ENCODE results near the gene PLXNB3.

Gene PLXNB3

GRCh38 chrX:153782313-153782712, 18.3 kb downstream of the PLXNB3 start:
- DNase-seq (ENCODE audit: low read depth) = no peak
- peak; percentile 17 for TF ChIP-seq CTCF (IDR thresholded peaks at IDR 0.05; ENCODE audit: insufficient read depth, low read depth, low read length, missing control alignments)
- no peak overlapping the region for H3K4me3 ChIP-seq (ENCODE audit: low read length)

- TF ChIP-seq CTCF (IDR thresholded peaks at IDR 0.05; ENCODE audit: insufficient read depth, low read depth, low read length, missing control alignments) = no peak
- no peak overlapping the region for H3K4me3 ChIP-seq (ENCODE audit: low read length)
- DNase-seq (ENCODE audit: low read depth) = no peak
Observed at GRCh38 chrX:153782871-153783270, 18.8 kb downstream of the PLXNB3 start.

GRCh38 chrX:153783378-153784013, 19.4 kb downstream of the PLXNB3 start:
- TF ChIP-seq CTCF (IDR thresholded peaks at IDR 0.05; ENCODE audit: insufficient read depth, low read depth, low read length, missing control alignments) = no peak
- H3K4me3 ChIP-seq (ENCODE audit: low read length) = no peak overlapping the region
- no peak for DNase-seq (ENCODE audit: low read depth)

- no peak for TF ChIP-seq CTCF (IDR thresholded peaks at IDR 0.05; ENCODE audit: insufficient read depth, low read depth, low read length, missing control alignments)
- DNase-seq (ENCODE audit: low read depth) = no peak
- no peak overlapping the region for H3K4me3 ChIP-seq (ENCODE audit: low read length)
Observed at GRCh38 chrX:153784325-153784967, 20.4 kb downstream of the PLXNB3 start.

- no peak for DNase-seq (ENCODE audit: low read depth)
- H3K4me3 ChIP-seq (ENCODE audit: low read length) = no peak overlapping the region
- TF ChIP-seq CTCF (IDR thresholded peaks at IDR 0.05; ENCODE audit: insufficient read depth, low read depth, low read length, missing control alignments) = no peak
Observed at GRCh38 chrX:153786669-153787068, 22.6 kb downstream of the PLXNB3 start.

GRCh38 chrX:153789654-153790053, 25.6 kb downstream of the PLXNB3 start:
- DNase-seq (ENCODE audit: low read depth) = no peak
- H3K4me3 ChIP-seq (ENCODE audit: low read length) = no peak overlapping the region
- TF ChIP-seq CTCF (IDR thresholded peaks at IDR 0.05; ENCODE audit: insufficient read depth, low read depth, low read length, missing control alignments) = no peak

All from epithelial cell of esophagus (primary cell).